Progenitor cell of endocrine pancreas (in vitro differentiated cells): ENCODE measurements around the gene ARHGEF10L. TPM values are rescaled to one million over a fixed set of nuclear protein-coding genes. Genes with fewer than 3 reads are reported as not detected.
A peak's percentile ranks its signal among the peaks of the same experiment; 100 is the strongest.

Experiments
- DNase-seq: peaks from one replicate; pipeline ENCODE4 v3.0.0; 2021; ENCODE audit warnings: low spot score; ENCODE audit not compliant: unreplicated experiment
- H3K27ac Mint-ChIP-seq: 2 replicates; pipeline ENCODE4 v1.8.0; 2021; ENCODE audit warnings: mild to moderate bottlenecking, moderate library complexity, mixed read lengths
- H3K27me3 Mint-ChIP-seq: 2 replicates; pipeline ENCODE4 v1.8.0; 2021; ENCODE audit warnings: mixed read lengths
- H3K36me3 Mint-ChIP-seq: 2 replicates; pipeline ENCODE4 v1.8.0; 2022; ENCODE audit warnings: mixed read lengths; ENCODE audit not compliant: insufficient read depth
- H3K4me1 Mint-ChIP-seq: 2 replicates; pipeline ENCODE4 v1.8.0; 2021; ENCODE audit warnings: low read depth, mixed read lengths
- H3K4me3 Mint-ChIP-seq: 2 replicates; pipeline ENCODE4 v1.8.0; 2021; ENCODE audit warnings: low read depth, mild to moderate bottlenecking, moderate library complexity, mixed read lengths
- H3K9me3 Mint-ChIP-seq: 2 replicates; pipeline ENCODE4 v1.8.0; 2021; ENCODE audit warnings: low read depth, mixed read lengths
- total RNA-seq: library from RNA; stranded (reverse); gene quantifications from 2 replicates; pipeline ENCODE4 v1.2.1, GENCODE V29; 2021
- TF ChIP-seq, protein P1 (sequence below): fragments of 200-600 bp; sonication (generic); IDR thresholded peaks from one replicate; pipeline ENCODE4 v1.5.0; 2021; ENCODE audit warnings: antibody characterized with exemption, mild to moderate bottlenecking; ENCODE audit not compliant: unreplicated experiment

Gene ARHGEF10L
- total RNA-seq, 1 donor from 2014 or later = 31.3 TPM

DNA sequence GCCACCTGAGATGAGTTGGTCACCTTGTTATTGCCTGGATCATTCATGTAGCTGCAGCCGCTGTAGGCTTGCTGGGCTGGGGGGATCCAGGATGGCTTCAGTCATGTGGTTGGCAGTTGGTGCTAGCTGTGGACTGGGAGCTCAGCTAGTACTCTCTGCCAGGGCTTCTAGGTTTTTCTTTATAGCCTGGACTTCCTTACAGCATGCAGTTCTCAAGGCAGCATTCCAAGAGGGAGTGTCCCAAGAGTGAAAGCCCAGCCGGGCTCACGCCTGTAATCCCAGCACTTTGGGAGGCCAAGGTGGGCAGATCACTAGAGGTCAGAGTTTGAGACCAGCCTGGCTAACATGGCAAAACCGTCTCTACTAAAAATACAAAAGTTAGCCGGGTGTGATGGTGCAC, 192.0 kb downstream of the ARHGEF10L start:
- Mint-ChIP-seq H3K27ac (no peak overlapping the region), H3K4me1 (peaks cover 9% of the 10 kb centered on the region), H3K27me3 (peaks cover 13% of the 10 kb centered on the region), H3K4me3 (no peak overlapping the region), H3K36me3 (no peaks in the 10 kb centered on the region), H3K9me3 (no peaks in the 10 kb centered on the region)
- no peak for DNase-seq
- TF ChIP-seq, protein P1, sequence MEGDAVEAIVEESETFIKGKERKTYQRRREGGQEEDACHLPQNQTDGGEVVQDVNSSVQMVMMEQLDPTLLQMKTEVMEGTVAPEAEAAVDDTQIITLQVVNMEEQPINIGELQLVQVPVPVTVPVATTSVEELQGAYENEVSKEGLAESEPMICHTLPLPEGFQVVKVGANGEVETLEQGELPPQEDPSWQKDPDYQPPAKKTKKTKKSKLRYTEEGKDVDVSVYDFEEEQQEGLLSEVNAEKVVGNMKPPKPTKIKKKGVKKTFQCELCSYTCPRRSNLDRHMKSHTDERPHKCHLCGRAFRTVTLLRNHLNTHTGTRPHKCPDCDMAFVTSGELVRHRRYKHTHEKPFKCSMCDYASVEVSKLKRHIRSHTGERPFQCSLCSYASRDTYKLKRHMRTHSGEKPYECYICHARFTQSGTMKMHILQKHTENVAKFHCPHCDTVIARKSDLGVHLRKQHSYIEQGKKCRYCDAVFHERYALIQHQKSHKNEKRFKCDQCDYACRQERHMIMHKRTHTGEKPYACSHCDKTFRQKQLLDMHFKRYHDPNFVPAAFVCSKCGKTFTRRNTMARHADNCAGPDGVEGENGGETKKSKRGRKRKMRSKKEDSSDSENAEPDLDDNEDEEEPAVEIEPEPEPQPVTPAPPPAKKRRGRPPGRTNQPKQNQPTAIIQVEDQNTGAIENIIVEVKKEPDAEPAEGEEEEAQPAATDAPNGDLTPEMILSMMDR = no peak

DNA sequence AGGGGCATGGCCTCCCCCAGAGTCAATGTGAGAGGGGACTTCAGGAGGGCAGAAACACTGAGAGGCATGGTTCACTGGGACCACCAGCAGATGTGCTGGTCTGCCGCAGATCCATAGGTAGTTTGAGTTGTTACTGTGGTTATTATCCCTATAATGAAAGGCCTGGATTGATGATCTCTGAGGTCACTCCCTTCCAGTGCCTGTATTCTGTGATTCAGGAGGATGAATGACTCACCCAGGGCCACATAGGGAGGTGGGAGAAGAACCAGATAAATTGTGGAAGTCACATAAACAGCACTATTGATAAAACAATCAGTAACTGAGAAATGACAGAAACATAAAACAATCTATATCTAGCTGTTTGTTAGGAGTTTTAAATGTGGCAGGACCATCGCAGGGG, 193.0 kb downstream of the ARHGEF10L start:
- H3K9me3 Mint-ChIP-seq = no peaks in the 10 kb centered on the region
- no peaks in the 10 kb centered on the region for H3K36me3 Mint-ChIP-seq
- H3K4me1 Mint-ChIP-seq = peaks cover 9% of the 10 kb centered on the region
- H3K4me3 Mint-ChIP-seq = no peak overlapping the region
- H3K27me3 Mint-ChIP-seq = peaks cover 9% of the 10 kb centered on the region
- no peak overlapping the region for H3K27ac Mint-ChIP-seq
- no peak for DNase-seq
- TF ChIP-seq, protein P1 = no peak

GRCh38 chr1:17733661-17734060, 194.2 kb downstream of the ARHGEF10L start:
- Mint-ChIP-seq H3K9me3 (no peaks in the 10 kb centered on the region), H3K27me3 (peaks cover 10% of the 10 kb centered on the region), H3K36me3 (no peaks in the 10 kb centered on the region), H3K27ac (no peak overlapping the region), H3K4me3 (no peak overlapping the region), H3K4me1 (peaks cover 9% of the 10 kb centered on the region)
- TF ChIP-seq, protein P1 = no peak
- DNase-seq = no peak

GRCh38 chr1:17734609-17735008, 195.1 kb downstream of the ARHGEF10L start:
- Mint-ChIP-seq H3K4me1 (peaks cover 6% of the 10 kb centered on the region), H3K27ac (no peak overlapping the region), H3K9me3 (no peaks in the 10 kb centered on the region), H3K27me3 (peaks cover 8% of the 10 kb centered on the region), H3K36me3 (no peaks in the 10 kb centered on the region), H3K4me3 (no peak overlapping the region)
- TF ChIP-seq, protein P1 = no peak
- DNase-seq = no peak

GRCh38 chr1:17735348-17735747, 195.8 kb downstream of the ARHGEF10L start:
- TF ChIP-seq, protein P1 = no peak
- H3K27ac Mint-ChIP-seq = peak overlapping the region; percentile 62
- peaks cover 9% of the 10 kb centered on the region for H3K27me3 Mint-ChIP-seq
- H3K4me1 Mint-ChIP-seq = peaks cover 6% of the 10 kb centered on the region
- no peaks in the 10 kb centered on the region for H3K36me3 Mint-ChIP-seq
- no peak for DNase-seq
- no peak overlapping the region for H3K4me3 Mint-ChIP-seq
- H3K9me3 Mint-ChIP-seq = no peaks in the 10 kb centered on the region
